Effector CD4-positive, alpha-beta T cell (primary cell): ENCODE data around the gene ASB2.

Experiments used
- DNase-seq: peaks from one replicate; pipeline ENCODE4 v3.0.0-alpha.2; 2020

The ASB2 gene

GRCh38 chr14:93960108-93960475, 16.3 kb downstream of the ASB2 start:
- DNase-seq: no peak

- DNase-seq: peak; percentile 88
These were observed 16.9 kb downstream of the ASB2 start for GRCh38 chr14:93959239-93960107.

- no peak for DNase-seq
These were observed 17.7 kb downstream of the ASB2 start for GRCh38 chr14:93958567-93959238.

- no peak for DNase-seq
These were observed 18.4 kb downstream of the ASB2 start for GRCh38 chr14:93957751-93958566.

- no peak for DNase-seq
These were observed 19.0 kb downstream of the ASB2 start for GRCh38 chr14:93957333-93957710.

GRCh38 chr14:93956514-93957332, 19.6 kb downstream of the ASB2 start:
- DNase-seq: no peak

GRCh38 chr14:93955850-93956481, 20.4 kb downstream of the ASB2 start:
- DNase-seq: no peak

- DNase-seq: peak; percentile 38
These were observed 21.2 kb downstream of the ASB2 start for GRCh38 chr14:93954900-93955849.

GRCh38 chr14:93954516-93954830, 21.9 kb downstream of the ASB2 start:
- no peak for DNase-seq

- no peak for DNase-seq
These were observed 22.4 kb downstream of the ASB2 start for GRCh38 chr14:93953739-93954515.

GRCh38 chr14:93953263-93953662, 23.1 kb downstream of the ASB2 start:
- DNase-seq: no peak

GRCh38 chr14:93952829-93953228, 23.5 kb downstream of the ASB2 start:
- DNase-seq: no peak

- no peak for DNase-seq
These were observed 24.5 kb downstream of the ASB2 start for GRCh38 chr14:93951635-93952540.

GRCh38 chr14:93950948-93951634, 25.3 kb downstream of the ASB2 start:
- no peak for DNase-seq

GRCh38 chr14:93949511-93950075, 26.8 kb downstream of the ASB2 start:
- DNase-seq: no peak

- no peak for DNase-seq
These were observed 29.1 kb downstream of the ASB2 start for GRCh38 chr14:93947282-93947681.

- DNase-seq: no peak
These were observed 29.8 kb downstream of the ASB2 start for GRCh38 chr14:93946541-93947090.

- DNase-seq: no peak
These were observed 30.3 kb downstream of the ASB2 start for GRCh38 chr14:93946104-93946503.
